SU-DHL-6 (cell line): ENCODE results near the gene RNF4.

Experiments used
- EZH2phosphoT487 ChIP-seq: fragments of 200-600 bp; sonication (generic), shearing (Covaris generic); conservative IDR thresholded peaks from 2 replicates; pipeline ENCODE4 v1.6.1; 2018; ENCODE audit warnings: mild to moderate bottlenecking, antibody characterized with exemption, low read length, moderate library complexity, mixed read lengths
- TF ChIP-seq, protein P1 (sequence below): fragments of 200-600 bp; sonication (generic); IDR thresholded peaks from one replicate; pipeline ENCODE4 v1.5.1; 2017; ENCODE audit warnings: antibody characterized with exemption, mild to moderate bottlenecking, low read length, moderate library complexity; ENCODE audit not compliant: insufficient read depth, poor library complexity, severe bottlenecking

DNA sequence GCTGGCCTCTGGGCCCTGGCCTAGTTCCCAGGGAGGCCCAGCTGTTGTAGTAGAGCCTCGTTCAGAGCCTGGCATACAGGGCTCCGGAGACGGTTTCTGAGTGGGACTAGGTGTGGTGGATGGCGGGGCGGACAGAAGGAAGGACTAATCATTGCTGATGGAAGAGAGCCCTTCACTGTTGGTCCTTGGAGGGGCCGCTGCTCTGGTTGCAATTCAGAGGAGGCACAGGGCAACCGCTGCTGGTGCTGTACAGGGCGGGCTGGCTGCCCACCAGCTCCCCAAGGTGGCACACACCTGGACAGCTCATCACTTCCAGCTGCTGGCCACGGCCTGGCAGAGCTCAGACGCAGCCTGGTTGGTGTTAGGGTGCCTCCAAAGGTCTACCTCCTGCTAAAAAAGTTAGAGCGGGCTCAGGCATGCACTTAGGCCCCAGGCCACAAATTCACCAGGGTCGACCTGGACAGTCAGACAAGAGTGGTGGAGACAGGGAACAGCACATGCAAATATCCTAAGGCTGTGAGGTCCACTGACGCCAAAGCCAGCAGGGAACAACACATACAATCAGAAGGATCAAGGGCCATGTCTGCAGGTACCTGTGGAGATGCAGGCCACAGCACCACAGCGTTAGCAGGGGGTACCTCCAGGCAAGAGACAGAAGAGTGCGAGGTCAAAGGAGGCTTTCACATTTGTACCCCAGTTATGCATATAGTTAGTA is 7.5 kb upstream of the RNF4 start:
- TF ChIP-seq, protein P1, sequence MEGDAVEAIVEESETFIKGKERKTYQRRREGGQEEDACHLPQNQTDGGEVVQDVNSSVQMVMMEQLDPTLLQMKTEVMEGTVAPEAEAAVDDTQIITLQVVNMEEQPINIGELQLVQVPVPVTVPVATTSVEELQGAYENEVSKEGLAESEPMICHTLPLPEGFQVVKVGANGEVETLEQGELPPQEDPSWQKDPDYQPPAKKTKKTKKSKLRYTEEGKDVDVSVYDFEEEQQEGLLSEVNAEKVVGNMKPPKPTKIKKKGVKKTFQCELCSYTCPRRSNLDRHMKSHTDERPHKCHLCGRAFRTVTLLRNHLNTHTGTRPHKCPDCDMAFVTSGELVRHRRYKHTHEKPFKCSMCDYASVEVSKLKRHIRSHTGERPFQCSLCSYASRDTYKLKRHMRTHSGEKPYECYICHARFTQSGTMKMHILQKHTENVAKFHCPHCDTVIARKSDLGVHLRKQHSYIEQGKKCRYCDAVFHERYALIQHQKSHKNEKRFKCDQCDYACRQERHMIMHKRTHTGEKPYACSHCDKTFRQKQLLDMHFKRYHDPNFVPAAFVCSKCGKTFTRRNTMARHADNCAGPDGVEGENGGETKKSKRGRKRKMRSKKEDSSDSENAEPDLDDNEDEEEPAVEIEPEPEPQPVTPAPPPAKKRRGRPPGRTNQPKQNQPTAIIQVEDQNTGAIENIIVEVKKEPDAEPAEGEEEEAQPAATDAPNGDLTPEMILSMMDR = no peak
- TF ChIP-seq EZH2phosphoT487 = no peak
